ENCODE data around the gene KIF5A. TPM values are rescaled to one million over a fixed set of nuclear protein-coding genes. Genes with fewer than 3 reads are reported as not detected.

The KIF5A gene
- total RNA-seq, 4 donors from 2014 or later, result 2.1 to 3.2 (median 2.4) TPM

DNA sequence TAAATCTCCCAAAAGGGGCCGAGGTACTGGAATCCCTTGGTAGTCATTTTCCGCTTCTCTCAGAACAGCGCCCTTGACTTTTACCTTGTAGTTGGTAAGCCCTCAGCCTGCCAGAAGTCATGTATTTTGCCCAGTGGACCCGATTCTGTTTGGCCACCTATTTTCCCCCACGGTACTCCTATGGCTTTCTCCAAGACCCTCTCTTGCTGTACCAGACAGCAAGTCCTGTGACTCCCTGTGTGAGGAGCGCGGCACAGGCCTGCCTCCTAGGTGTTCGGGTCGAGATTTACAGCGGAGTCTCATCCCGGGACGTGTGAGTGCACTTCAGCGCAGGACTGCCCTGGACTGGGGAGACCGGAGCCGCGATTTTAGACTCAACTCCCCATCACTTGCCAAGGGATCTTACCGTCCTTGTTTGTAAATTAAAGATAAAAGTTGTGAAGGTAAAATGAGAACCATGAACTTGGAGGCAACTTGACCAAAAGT lies 28.3 kb upstream of the KIF5A start:
- peaks cover 13 to 44% (median 35%) of the 10 kb centered on the region in 4 donors for H3K36me3 ChIP-seq
- H3K4me1 ChIP-seq, result peaks cover 59 to 81% (median 80%) of the 10 kb centered on the region in 4 donors
- DNase-seq (ENCODE audit: extremely low spot score), result no peak
- no peaks in the 10 kb centered on the region for H3K27me3 ChIP-seq
- TF ChIP-seq POLR2AphosphoS5 (IDR thresholded peaks at IDR 0.05) (no peak), EP300 (IDR thresholded peaks at IDR 0.05) (no peak)
- intact Hi-C loops (cut with DNase I), result no loop called here
- no peaks in the 10 kb centered on the region for H3K9me3 ChIP-seq
- 54% methylated on average over 17 of the region's 17 CpGs for WGBS
- H3K4me3 ChIP-seq, result peak overlapping the region; percentile 78 to 95 (median 84)
- H3K27ac ChIP-seq (replicated peaks in 1 of 4), result peak overlapping the region; percentile 95 to 99 (median 98)

DNA sequence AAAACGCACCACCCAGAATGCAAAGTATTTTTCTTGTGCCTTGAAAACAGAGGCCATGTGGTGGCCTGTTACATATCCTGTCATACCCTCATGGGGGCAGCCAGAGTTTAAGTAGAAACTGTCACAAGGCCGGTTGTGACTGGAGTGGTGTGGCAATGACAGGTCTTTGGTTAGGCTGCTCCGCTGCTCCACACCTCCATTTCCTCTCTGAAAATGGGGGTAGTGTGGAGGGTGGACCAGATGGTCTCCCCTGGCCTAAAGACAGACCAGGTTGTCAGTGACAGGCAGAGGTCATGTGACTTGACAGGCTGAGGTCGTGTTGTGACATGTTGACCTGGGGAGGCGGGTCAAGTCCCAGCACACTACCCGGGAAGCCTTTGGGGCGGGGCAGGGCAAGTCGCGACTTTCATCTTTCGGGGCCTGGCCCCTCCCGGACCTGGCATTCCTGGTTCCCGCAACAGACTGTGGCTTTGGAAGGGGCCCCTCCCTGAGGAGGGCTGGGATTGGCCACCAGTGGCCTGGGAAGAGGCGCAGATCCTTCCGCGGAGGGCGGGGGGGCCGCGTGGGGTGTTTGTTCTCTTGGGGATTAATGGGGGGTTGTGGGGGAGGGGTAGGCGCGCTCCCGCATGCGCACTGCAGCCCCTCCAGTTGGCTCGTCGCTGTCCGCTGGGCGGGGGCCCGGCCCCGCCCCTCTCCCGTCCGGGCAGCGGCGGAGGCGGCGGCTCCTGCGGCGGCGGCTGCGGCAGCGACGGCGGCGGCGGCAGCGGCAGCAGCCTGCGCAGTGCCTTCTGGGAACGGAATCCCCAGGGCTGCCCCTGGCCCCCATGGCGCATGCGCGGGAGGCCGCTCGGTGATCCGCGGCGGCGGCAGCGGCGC lies 27.6 kb upstream of the KIF5A start, which contains the start of gene MBD6:
Gene MBD6 (plus strand): TSS at position 814 of the 876 bp plus-strand sequence. CDS start 1,480 bp downstream, outside the sequence.
- H3K27ac ChIP-seq (replicated peaks in 1 of 4), result peak within 1 kb of the TSS; percentile 95 to 99 (median 98)
- DNase-seq (ENCODE audit: extremely low spot score), result peak; percentile 98
- peak within 1 kb of the TSS; percentile 78 to 95 (median 84) for H3K4me3 ChIP-seq
- no peaks in the 10 kb centered on the region for H3K9me3 ChIP-seq
- TF ChIP-seq POLR2AphosphoS5 (IDR thresholded peaks at IDR 0.05), result peak; percentile 52 to 91
- TF ChIP-seq, protein P1, sequence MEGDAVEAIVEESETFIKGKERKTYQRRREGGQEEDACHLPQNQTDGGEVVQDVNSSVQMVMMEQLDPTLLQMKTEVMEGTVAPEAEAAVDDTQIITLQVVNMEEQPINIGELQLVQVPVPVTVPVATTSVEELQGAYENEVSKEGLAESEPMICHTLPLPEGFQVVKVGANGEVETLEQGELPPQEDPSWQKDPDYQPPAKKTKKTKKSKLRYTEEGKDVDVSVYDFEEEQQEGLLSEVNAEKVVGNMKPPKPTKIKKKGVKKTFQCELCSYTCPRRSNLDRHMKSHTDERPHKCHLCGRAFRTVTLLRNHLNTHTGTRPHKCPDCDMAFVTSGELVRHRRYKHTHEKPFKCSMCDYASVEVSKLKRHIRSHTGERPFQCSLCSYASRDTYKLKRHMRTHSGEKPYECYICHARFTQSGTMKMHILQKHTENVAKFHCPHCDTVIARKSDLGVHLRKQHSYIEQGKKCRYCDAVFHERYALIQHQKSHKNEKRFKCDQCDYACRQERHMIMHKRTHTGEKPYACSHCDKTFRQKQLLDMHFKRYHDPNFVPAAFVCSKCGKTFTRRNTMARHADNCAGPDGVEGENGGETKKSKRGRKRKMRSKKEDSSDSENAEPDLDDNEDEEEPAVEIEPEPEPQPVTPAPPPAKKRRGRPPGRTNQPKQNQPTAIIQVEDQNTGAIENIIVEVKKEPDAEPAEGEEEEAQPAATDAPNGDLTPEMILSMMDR (IDR thresholded peaks at IDR 0.05), result no peak
- TF ChIP-seq POLR2A (IDR thresholded peaks at IDR 0.05; ENCODE audit: low read depth), result peak; percentile 43
- TF ChIP-seq EP300 (IDR thresholded peaks at IDR 0.05), result no peak
- peaks cover 53 to 75% (median 74%) of the 10 kb centered on the region in 4 donors for H3K4me1 ChIP-seq
- peaks cover 13 to 44% (median 35%) of the 10 kb centered on the region in 4 donors for H3K36me3 ChIP-seq
- H3K27me3 ChIP-seq, result no peaks in the 10 kb centered on the region
- WGBS, result 4% methylated on average over 16 of the region's 57 CpGs
- intact Hi-C loops (cut with DNase I), result no loop called here

DNA sequence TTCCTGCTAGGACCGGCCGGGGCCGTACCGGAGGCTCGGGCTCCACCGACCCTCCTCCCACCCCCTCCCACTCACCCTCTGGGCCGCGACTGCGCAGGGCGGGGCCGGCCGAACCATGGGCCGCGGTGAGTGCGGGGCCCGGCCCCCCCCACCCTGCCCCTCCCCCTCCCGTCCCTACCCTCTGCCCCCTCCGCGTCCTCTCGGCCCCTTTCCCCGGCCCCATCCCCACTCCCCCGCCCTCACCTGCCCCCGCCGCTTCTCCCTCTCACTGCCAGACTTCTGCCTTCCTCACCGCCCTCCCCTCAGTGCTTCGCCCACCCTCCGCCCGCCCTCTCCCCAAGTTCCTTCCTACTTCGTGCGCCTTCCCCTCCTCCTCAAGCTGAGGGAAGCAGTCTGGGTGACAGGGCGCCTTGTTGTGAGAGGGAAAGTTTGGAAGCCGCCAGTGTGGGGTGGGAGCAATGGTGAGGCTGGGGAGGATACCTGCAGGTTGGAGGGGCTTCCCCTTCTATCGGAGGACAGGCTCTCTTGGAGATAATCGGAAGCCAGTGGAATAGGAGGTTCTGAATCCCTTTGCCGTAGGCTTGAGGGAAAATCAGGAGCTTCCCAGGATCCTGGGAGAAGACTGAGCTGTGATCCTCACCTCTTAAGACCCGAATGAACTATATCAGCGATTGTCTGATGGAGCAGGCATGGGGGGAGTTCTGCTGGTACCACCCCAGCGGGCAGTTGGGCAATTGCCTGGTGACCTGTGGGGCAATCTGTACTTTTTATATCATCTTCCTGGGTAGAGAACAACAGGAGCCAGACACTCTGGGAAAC lies 26.7 kb upstream of the KIF5A start:
- Histone ChIP-seq H3K4me1 (peaks cover 45 to 67% (median 66%) of the 10 kb centered on the region in 4 donors), H3K9me3 (no peaks in the 10 kb centered on the region), H3K27ac (replicated peaks in 1 of 4) (peak overlapping the region; percentile 95 to 99 (median 98)), H3K36me3 (peaks cover 17 to 44% (median 40%) of the 10 kb centered on the region in 4 donors), H3K27me3 (no peaks in the 10 kb centered on the region), H3K4me3 (peak overlapping the region; percentile 78 to 95 (median 84))
- WGBS, result 0% methylated on average over 19 of the region's 38 CpGs
- DNase-seq (ENCODE audit: extremely low spot score), result peak; percentile 93
- TF ChIP-seq POLR2A (IDR thresholded peaks at IDR 0.05; ENCODE audit: low read depth), result no peak
- no peak for TF ChIP-seq EP300 (IDR thresholded peaks at IDR 0.05)
- TF ChIP-seq POLR2AphosphoS5 (IDR thresholded peaks at IDR 0.05), result peak in 1 of 2 donors; percentile 40
- TF ChIP-seq, protein P1 (IDR thresholded peaks at IDR 0.05), result peak in 1 of 3 experiments; percentile 7
- intact Hi-C loops (cut with DNase I), result no loop called here

DNA sequence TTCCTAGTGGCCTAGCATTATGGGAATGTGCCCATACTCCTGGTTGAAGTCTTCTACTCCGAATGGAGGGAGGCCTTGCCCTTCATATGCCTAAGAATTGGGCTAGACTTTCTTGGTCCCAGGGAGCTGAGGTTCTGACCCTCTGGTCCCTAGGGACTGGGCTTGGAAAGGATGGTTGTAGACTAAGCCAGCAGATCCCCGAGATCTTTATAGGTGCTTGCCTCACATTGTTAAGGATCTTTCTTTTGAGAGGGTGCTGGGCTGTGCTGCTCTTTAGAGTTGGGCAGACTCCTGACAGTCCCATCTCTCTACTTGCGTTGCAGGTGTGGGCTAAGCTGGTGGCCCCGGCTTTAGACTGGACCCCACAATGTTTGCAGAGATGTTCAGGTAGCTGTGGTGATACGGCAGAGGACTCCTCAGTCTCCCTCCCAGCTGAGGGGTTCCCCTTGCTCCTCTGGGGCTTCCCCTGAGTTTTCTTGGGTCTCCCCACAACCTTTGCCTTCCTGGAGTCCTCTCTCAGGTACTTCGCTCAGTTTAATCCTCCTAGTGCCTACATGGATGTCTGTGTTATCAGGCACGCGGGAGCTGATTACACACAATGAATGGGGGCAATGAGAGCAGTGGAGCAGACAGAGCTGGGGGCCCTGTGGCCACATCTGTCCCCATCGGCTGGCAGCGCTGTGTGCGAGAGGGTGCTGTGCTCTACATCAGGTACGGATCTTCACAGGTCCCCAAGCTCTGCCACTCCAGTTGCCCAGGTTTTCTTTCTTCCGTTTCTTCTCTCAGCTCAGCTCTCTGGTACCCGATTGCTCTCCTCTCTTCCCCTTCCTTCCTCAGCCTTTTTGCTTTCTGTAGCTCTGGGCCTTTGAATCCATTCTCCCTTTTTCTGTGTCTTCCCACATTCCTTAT lies 25.9 kb upstream of the KIF5A start:
- Histone ChIP-seq H3K9me3 (no peaks in the 10 kb centered on the region), H3K36me3 (peaks cover 26 to 51% (median 49%) of the 10 kb centered on the region in 4 donors), H3K4me3 (peak overlapping the region; percentile 78 to 95 (median 84)), H3K4me1 (peaks cover 36 to 58% (median 57%) of the 10 kb centered on the region in 4 donors), H3K27me3 (no peaks in the 10 kb centered on the region), H3K27ac (replicated peaks in 1 of 4) (peak overlapping the region; percentile 95 to 99 (median 98))
- DNase-seq (ENCODE audit: extremely low spot score), result no peak
- 72% methylated on average over 12 of the region's 14 CpGs for WGBS
- TF ChIP-seq, protein P1 (IDR thresholded peaks at IDR 0.05), result no peak
- TF ChIP-seq POLR2AphosphoS5 (IDR thresholded peaks at IDR 0.05), result no peak
- intact Hi-C loops (cut with DNase I), result no loop called here

All from esophagus muscularis mucosa (tissue), 4 donors.